Body of pancreas (tissue), 4 donors: ENCODE results near the gene ANTXR2. TPM values are rescaled to one million over a fixed set of nuclear protein-coding genes. Genes with fewer than 3 reads are reported as not detected.

ENCODE experiments used
- ATAC-seq: fragments of 150-250 bp; one replicate; pipeline ENCODE4 v1.9.1; 2016
- DNase-seq, 4 donors: peaks; one replicate each; pipeline ENCODE4 v3.0.0-alpha.2; 2019
- H3K27ac ChIP-seq, 4 donors: fragments of 200-600 bp; sonication (generic); 1 replicate in 3 of 4; 2 replicates in 1 of 4; pipeline versions ENCODE4 v1.5.1 to v1.6.1; 2016 to 2019; ENCODE audit warnings: mild to moderate bottlenecking in 1 of 4, mixed read lengths in 1 of 4, moderate library complexity in 1 of 4
- H3K27me3 ChIP-seq, 2 donors: fragments of 200-600 bp; sonication (generic); one replicate each; pipeline ENCODE4 v1.6.0; 2016; ENCODE audit warnings: mild to moderate bottlenecking in 1 of 2
- H3K36me3 ChIP-seq, 2 donors: fragments of 200-600 bp; sonication (generic); replicated peaks in 1 of 2; 2 replicates each; pipeline ENCODE4 v1.5.1; 2016; ENCODE audit warnings: low read depth in 2 of 2; ENCODE audit not compliant: insufficient read depth in 1 of 2
- H3K4me1 ChIP-seq: fragments of 200-600 bp; sonication (generic); one replicate; pipeline ENCODE4 v1.6.0; 2016
- H3K4me3 ChIP-seq, 2 donors: fragments of 200-600 bp; sonication (generic); 1 replicate in 1 of 2; 2 replicates in 1 of 2; pipeline ENCODE4 v1.5.1; 2016 to 2019
- H3K9me3 ChIP-seq, 3 donors: fragments of 200-600 bp; sonication (generic); 1 replicate in 2 of 3; 2 replicates in 1 of 3; pipeline ENCODE4 v1.5.1; 2016
- CTCF ChIP-seq, 7 experiments: fragments of 450-650 bp in 4 of 7; fragments of 200-600 bp in 3 of 7; sonication (generic) in 3 of 7; IDR thresholded peaks; one replicate each; pipeline ENCODE4 v1.5.1; 2016 to 2019; ENCODE audit warnings: antibody characterized with exemption in 7 of 7
- POLR2A ChIP-seq, 3 donors: fragments of 450-650 bp; IDR thresholded peaks; one replicate each; pipeline ENCODE4 v1.6.1; 2016; ENCODE audit warnings: antibody characterized with exemption in 3 of 3, mild to moderate bottlenecking in 2 of 3
- WGBS, 2 donors: methylation state at CpG; one replicate each; pipeline ENCODE4 v1.1.5; 2017; 5-methylcytosine and 5-hydroxymethylcytosine counted together
- intact Hi-C: fragments of 100-400 bp; cut with DNase I; formaldehyde crosslinking; loops from one replicate; pipeline ENCODE4 v1.15.1; 2023
- total RNA-seq, 2 donors: library from RNA; depleted of rRNA; stranded (reverse); fragments of >200 nt; gene quantifications; one replicate each; pipeline ENCODE4 v1.1.0, GENCODE V29; 2016

The ANTXR2 gene
- total RNA-seq, 2 donors from 2014 or later = 16.9 to 34.6 TPM

- ATAC-seq = no peak
- no peak overlapping the region for H3K4me3 ChIP-seq
- H3K4me1 ChIP-seq = no peaks in the 10 kb centered on the region
- intact Hi-C loops = no loop called here
- no peaks in the 10 kb centered on the region for H3K9me3 ChIP-seq
- no peaks in the 10 kb centered on the region for H3K27me3 ChIP-seq
- WGBS, 2 donors = 47 to 50% methylated on average over 3 of the region's 3 CpGs
- H3K27ac ChIP-seq = no peak overlapping the region
- no peak for DNase-seq
- TF ChIP-seq CTCF (IDR thresholded peaks at IDR 0.05) = no peak
- no peak for TF ChIP-seq POLR2A (IDR thresholded peaks at IDR 0.05)
- H3K36me3 ChIP-seq = no peaks in the 10 kb centered on the region
Measured at GRCh38 chr4:79920163-79920853, 152.7 kb downstream of the ANTXR2 start.

GRCh38 chr4:79918292-79918691 is 154.7 kb downstream of the ANTXR2 start:
- Histone ChIP-seq H3K4me3 (no peak overlapping the region), H3K36me3 (no peaks in the 10 kb centered on the region), H3K27me3 (no peaks in the 10 kb centered on the region), H3K9me3 (no peaks in the 10 kb centered on the region), H3K27ac (no peak overlapping the region), H3K4me1 (no peaks in the 10 kb centered on the region)
- 59 to 86% methylated on average over 3 of the region's 3 CpGs for WGBS, 2 donors
- intact Hi-C loops = no loop called here
- DNase-seq (no peak), ATAC-seq (no peak)
- TF ChIP-seq POLR2A (IDR thresholded peaks at IDR 0.05) = no peak
- TF ChIP-seq CTCF (IDR thresholded peaks at IDR 0.05) = no peak

- Histone ChIP-seq H3K9me3 (no peaks in the 10 kb centered on the region), H3K4me1 (no peaks in the 10 kb centered on the region), H3K4me3 (no peak overlapping the region), H3K27ac (no peak overlapping the region), H3K27me3 (no peaks in the 10 kb centered on the region), H3K36me3 (no peaks in the 10 kb centered on the region)
- DNase-seq (peak in 3 of 4 donors; percentile 7 to 25 (median 16)), ATAC-seq (no peak)
- WGBS, 2 donors = 95% methylated on average over 1 of the region's 1 CpG
- TF ChIP-seq CTCF (IDR thresholded peaks at IDR 0.05) = peak; percentile 8 to 36 (median 23)
- no peak for TF ChIP-seq POLR2A (IDR thresholded peaks at IDR 0.05)
- intact Hi-C loops = no loop called here
Measured at GRCh38 chr4:79917246-79917645, 155.8 kb downstream of the ANTXR2 start.

GRCh38 chr4:79915246-79915645 is 157.8 kb downstream of the ANTXR2 start:
- H3K27ac ChIP-seq = no peak overlapping the region

More at GRCh38 chr4:79915246-79915645, 157.8 kb downstream of the ANTXR2 start:
- TF ChIP-seq CTCF (IDR thresholded peaks at IDR 0.05) (no peak), POLR2A (IDR thresholded peaks at IDR 0.05) (no peak)
- 78 to 83% methylated on average over 3 of the region's 3 CpGs for WGBS, 2 donors
- DNase-seq (no peak), ATAC-seq (no peak)
- Histone ChIP-seq H3K4me3 (no peak overlapping the region), H3K4me1 (no peaks in the 10 kb centered on the region), H3K27me3 (no peaks in the 10 kb centered on the region), H3K9me3 (no peaks in the 10 kb centered on the region), H3K36me3 (no peaks in the 10 kb centered on the region)
- intact Hi-C loops = no loop called here
